GM19043 (cell line): ENCODE measurements around the gene CMC2.

Experiments
- ATAC-seq: cut with Tn5 transposase; IDR thresholded peaks from one replicate; pipeline ENCODE4 v1.9.1; 2021; ENCODE audit warnings: low read depth; ENCODE audit not compliant: unreplicated experiment

CMC2 gene

GRCh38 chr16:81006813-81007695, at the start of gene CMC2, which contains the start of gene CENPN:
TSS of gene CMC2 (minus strand) at chr16:81006885. CDS start at chr16:80997394, 9,491 bp downstream.
TSS of gene CENPN (plus strand) at chr16:81007214. CDS start at chr16:81011940, 4,726 bp downstream.
- ATAC-seq, result peak; percentile 79

- ATAC-seq, result no peak
Observed at GRCh38 chr16:81053761-81054160, 47.1 kb upstream of the CMC2 start.

GRCh38 chr16:81042821-81043220, 36.1 kb upstream of the CMC2 start:
- no peak for ATAC-seq

- ATAC-seq, result no peak
Observed at GRCh38 chr16:81041696-81042095, 35.0 kb upstream of the CMC2 start.

GRCh38 chr16:81040842-81041241, 34.2 kb upstream of the CMC2 start:
- ATAC-seq, result no peak

GRCh38 chr16:81040131-81040530, 33.4 kb upstream of the CMC2 start:
- no peak for ATAC-seq

GRCh38 chr16:81036751-81037350, 30.2 kb upstream of the CMC2 start:
- no peak for ATAC-seq

GRCh38 chr16:81035975-81036750, 29.5 kb upstream of the CMC2 start:
- peak; percentile 43 for ATAC-seq

GRCh38 chr16:81035398-81035974, 28.8 kb upstream of the CMC2 start, which contains the start of gene ATMIN:
TSS of gene ATMIN (plus strand) at chr16:81035842. CDS start at chr16:81035871, 29 bp downstream.
- peak; percentile 87 for ATAC-seq

- ATAC-seq, result no peak
Observed at GRCh38 chr16:81029930-81030604, 23.4 kb upstream of the CMC2 start.

- no peak for ATAC-seq
Observed at GRCh38 chr16:81026429-81026828, 19.7 kb upstream of the CMC2 start.

GRCh38 chr16:81018496-81018895, 11.8 kb upstream of the CMC2 start:
- no peak for ATAC-seq

- no peak for ATAC-seq
Observed at GRCh38 chr16:81014672-81015071, 8.0 kb upstream of the CMC2 start.

GRCh38 chr16:81012974-81013373, 6.3 kb upstream of the CMC2 start:
- ATAC-seq, result no peak

- no peak for ATAC-seq
Observed at GRCh38 chr16:81008505-81008789, 1.8 kb upstream of the CMC2 start.

- peak; percentile 17 for ATAC-seq
Observed at GRCh38 chr16:81006211-81006812, 373 bp downstream of the CMC2 start.

- no peak for ATAC-seq
Observed at GRCh38 chr16:81005610-81006161, 999 bp downstream of the CMC2 start.

GRCh38 chr16:81004646-81005353, 1.9 kb downstream of the CMC2 start:
- ATAC-seq, result no peak
